NCI-H187 treated with DMSO at 0.1 percent for 48 hours (cell line): ENCODE data around the gene CELF1.

Source experiments
- DNase-seq: peaks from one replicate; lab custom pipeline; 2025; lab: John Stamatoyannopoulos, UW

CELF1 gene

GRCh38 chr11:47508240-47508957 is 44.5 kb downstream of the CELF1 start:
- DNase-seq = no peak

- DNase-seq = no peak
Measured at GRCh38 chr11:47507563-47508239, 45.2 kb downstream of the CELF1 start.

GRCh38 chr11:47506795-47507562 is 46.0 kb downstream of the CELF1 start:
- DNase-seq = no peak

GRCh38 chr11:47506373-47506772 is 46.6 kb downstream of the CELF1 start:
- no peak for DNase-seq

- no peak for DNase-seq
Measured at GRCh38 chr11:47504910-47505309, 48.0 kb downstream of the CELF1 start.

GRCh38 chr11:47503227-47503626 is 49.7 kb downstream of the CELF1 start:
- DNase-seq = no peak

- DNase-seq = no peak
Measured at GRCh38 chr11:47502767-47503166, 50.2 kb downstream of the CELF1 start.

- no peak for DNase-seq
Measured at GRCh38 chr11:47501101-47501500, 51.8 kb downstream of the CELF1 start.

GRCh38 chr11:47500121-47500520 is 52.8 kb downstream of the CELF1 start:
- DNase-seq = no peak

- no peak for DNase-seq
Measured at GRCh38 chr11:47499614-47500013, 53.3 kb downstream of the CELF1 start.

- no peak for DNase-seq
Measured at GRCh38 chr11:47499161-47499560, 53.8 kb downstream of the CELF1 start.

- DNase-seq = no peak
Measured at GRCh38 chr11:47498584-47499152, 54.3 kb downstream of the CELF1 start.

GRCh38 chr11:47498149-47498548 is 54.8 kb downstream of the CELF1 start:
- no peak for DNase-seq

GRCh38 chr11:47496808-47497207 is 56.1 kb downstream of the CELF1 start:
- DNase-seq = no peak

GRCh38 chr11:47495856-47496217 is 57.1 kb downstream of the CELF1 start:
- DNase-seq = no peak

GRCh38 chr11:47495011-47495855 is 57.7 kb downstream of the CELF1 start:
- no peak for DNase-seq

- DNase-seq = no peak
Measured at GRCh38 chr11:47489395-47489755, 63.6 kb downstream of the CELF1 start.

- no peak for DNase-seq
Measured at GRCh38 chr11:47488674-47489394, 64.1 kb downstream of the CELF1 start.

- DNase-seq = no peak
Measured at GRCh38 chr11:47488111-47488510, 64.8 kb downstream of the CELF1 start.

GRCh38 chr11:47487421-47487820 is 65.5 kb downstream of the CELF1 start:
- no peak for DNase-seq

- no peak for DNase-seq
Measured at GRCh38 chr11:47485107-47485506, 67.8 kb downstream of the CELF1 start.
